HL-60/S4 treated with phorbol 12-myristate 13-acetate at 8.2 ng/mL for 4 days and 3 days (cell line): Measurements from ENCODE around the gene UBE2D3.
"Not testable (repeated sequence)": the region's sequence is repeated elsewhere in the genome, so short reads cannot be mapped to it uniquely, and the experiment has no call there.

ENCODE experiments used
- in situ Hi-C: fragments of 300-500 bp; cut with MboI; formaldehyde crosslinking; loops from 2 replicates; pipeline ENCODE4 v1.15.0; 2022; ENCODE audit warnings: low sequenced_read_pairs

UBE2D3 gene

DNA sequence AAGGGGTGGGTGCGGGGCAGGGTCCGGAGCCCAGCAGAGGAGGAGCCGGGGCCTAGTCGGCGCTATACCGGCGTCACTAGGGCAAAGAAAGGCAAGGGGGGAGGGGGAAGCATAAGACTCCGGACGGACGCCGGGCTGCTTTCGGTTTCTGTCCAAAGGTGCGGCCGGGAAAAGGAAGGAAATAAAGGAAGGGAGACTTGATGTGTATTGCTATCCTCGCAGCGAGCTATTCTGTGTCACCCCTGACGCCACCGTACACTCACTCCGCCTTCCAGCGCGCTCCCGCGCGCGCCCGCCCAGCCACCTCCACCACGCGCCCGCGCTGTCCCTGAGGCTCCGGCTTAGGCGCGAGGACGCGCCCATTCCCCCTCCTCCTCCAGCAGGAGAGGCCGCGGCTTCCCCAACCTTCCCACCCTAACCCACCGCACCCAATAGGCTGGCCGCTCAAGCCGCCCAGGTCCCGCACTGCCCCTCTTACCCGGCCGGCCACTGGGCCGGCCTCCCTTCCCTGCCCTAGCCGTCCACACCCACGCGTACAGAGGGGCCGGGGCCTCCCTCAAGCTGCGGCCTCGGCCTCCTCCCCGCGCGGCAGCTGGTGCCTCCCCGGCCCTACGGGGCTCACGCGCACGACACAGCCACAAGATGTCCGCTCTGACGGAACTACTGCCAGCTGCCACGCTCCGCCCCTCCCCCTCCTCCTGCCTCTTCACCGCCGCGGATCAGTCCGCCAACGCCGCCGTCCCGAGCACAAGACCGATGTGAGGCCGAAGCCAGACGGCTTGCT lies at the start of gene UBE2D3:
TSS of gene UBE2D3 (minus strand) at position 662 of the 784 bp plus-strand sequence. CDS start 1,043 bp downstream, outside the sequence.
- in situ Hi-C loops: no loop called here

DNA sequence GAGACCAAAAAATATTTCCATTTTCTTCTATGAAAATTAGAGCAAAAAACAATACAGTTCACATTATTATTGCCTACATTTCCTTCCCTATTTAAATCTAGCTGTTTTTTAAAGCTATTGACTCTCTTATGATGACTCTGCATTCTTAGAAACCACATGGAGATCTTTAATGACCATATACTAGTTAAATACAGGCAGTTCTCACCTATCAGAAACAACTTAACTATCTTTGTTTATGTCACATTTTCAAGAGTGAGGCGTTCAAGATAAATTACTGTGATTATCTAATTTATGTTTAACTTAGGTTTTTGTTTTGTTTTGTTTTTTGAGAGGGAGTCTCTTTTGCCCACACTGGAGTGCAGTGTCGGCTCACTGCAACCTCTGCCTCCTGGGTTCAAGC lies 44.4 kb upstream of the UBE2D3 start:
- in situ Hi-C loops: no loop called here

DNA sequence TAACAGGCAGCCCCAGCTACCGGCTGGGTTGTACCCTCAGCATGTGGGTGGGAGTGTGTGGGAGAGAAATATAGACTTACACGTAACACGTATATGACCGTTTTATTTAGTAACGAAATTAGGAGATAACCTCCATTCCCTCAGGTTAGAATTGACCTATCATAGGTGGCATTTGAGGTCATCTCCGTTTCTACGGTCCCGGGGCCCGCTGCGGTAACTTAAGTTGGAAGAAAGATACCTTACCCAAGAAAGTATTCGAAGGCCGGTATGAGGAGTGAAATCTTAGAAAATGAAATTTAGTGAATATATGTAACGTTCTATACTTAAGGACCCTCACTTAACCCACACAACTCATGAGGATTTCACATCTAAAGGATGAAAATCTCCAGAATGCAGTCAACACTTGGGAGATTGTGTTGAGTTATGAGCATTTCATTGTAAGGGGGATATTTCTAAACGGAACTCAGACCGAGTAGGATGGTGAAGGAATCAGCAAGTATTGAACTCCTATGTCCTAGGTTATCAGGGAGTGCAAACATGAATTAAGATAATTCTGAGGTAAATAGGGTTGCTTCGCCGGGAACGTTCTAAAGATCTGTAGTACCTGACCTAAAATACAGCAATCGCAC lies 42.3 kb upstream of the UBE2D3 start:
- in situ Hi-C loops: no loop called here

DNA sequence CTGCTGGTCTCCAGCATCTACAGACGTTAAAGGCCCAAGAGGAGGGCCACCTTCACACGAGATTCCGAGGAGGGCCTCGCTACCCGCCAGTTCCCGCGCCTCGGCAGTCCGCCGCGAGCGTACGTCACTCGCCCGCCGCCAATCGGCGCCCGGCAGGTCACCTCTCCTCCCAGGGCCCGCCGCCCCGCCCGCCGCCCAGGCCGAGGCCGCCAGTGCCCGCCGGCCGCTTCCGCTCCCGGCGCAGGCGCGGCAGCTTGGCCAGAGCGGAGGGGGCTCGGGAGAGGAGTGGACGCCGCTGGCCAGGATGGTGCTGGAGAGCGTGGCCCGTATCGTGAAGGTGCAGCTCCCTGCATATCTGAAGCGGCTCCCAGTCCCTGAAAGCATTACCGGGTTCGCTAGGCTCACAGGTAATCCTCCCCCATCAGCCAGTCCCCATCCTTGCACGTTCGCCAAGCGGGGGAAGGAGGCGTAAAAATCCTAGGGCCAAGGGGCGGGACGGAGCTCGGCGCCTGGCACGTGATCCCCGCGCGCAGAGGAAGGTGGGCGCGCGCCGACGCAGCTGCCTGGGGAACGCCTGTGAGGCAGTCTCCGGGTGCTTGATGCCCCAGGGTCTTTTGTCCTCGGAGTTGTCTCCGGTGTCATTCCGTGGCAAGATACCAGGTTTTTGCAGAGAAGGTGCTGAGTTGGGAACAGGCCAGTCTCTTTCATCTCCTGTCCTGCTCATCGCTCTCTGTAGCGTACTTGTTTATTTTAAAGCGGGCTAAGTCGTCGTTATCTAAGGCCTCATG lies 41.6 kb upstream of the UBE2D3 start, which contains the start of gene CISD2:
TSS of gene CISD2 (plus strand) at position 212 of the 788 bp plus-strand sequence. CDS start at position 305, 93 bp downstream.
- in situ Hi-C loops: no loop called here

DNA sequence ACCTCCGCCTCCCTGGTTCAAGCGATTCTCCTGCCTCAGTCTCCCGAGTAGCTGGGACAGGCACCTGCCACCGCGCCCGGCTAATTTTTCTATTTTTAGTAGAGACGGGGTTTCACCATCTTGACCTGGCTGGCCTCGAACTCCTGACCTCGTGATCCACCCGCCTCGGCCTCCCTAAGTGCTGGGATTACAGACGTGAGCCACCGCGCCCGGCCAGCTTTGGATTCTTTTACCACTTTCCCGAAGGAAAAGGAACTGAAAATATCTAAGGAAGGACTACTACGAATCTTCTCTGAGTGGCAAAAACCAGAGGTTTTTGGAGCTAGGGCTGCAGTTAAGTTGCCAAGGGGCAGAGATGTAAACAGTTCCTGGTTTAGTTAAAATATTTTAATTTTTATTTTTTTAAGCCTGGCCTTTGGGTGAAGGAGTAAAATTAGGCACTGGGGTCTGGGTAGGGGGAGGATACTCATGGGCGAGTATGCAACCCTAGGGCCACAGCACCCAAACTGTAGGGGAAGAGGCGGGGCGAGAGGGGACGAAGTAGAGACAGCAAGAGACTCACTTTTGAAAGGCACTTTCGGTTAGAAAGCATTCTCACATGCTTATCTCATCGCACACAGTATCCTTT lies 40.9 kb upstream of the UBE2D3 start:
- in situ Hi-C loops: no loop called here

DNA sequence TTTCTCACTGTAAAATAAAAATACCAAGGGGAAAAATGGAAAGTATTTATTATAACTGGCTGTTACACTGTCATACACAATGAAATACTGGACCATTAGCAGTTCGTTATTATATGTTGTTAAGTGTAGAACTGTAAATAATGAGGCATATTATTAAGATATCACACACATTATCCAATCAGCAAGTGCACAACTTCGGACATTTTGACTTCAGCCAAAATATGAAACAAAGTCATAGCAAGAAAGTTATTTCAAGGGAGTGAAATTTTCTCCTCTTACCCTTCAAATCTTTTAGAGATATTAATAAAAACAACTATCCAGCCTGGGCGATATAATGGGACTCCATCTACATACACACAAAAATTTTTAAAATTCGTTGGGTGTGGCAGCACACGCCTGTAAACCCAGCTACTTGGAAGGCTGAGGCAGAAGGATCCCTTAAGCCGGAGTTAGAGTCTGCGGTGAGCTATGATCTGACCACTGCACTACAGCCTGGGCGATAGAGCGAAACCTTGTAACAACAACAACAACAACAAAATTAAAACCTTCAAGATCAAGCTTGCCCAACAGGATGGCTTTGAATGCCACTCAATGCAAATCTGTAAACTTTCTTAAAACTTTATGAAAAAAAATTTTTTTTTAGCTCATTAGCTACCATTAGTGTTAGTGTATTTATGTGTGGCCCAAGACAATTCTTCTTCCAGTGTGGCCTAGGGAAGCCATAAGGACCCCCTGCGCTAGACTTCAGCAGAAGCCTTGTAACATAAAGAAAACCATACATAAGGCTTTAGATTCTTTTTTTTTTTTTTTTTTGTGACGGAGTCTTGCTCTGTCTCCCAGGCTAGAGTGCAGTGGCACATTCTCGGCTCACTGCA lies 40.2 kb upstream of the UBE2D3 start:
- in situ Hi-C loops: no loop called here

DNA sequence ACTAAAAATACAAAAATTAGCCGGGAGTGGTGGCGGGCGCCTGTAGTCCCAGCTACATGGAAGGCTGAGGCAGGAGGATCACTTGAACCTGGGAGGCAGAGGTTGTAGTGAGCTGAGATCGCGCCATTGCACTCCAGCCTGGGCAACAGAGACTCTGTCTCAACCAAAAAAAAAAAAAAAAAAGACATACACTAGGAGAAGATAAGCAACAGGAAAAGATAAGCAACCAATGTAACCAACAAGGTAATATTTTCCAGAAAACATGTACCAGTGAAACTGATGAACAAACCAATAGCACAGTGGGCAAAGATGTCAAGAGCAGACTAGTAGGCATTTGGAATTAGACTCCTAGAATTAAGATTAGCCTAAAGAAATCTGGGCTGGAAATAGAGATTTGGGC lies 38.0 kb upstream of the UBE2D3 start:
- in situ Hi-C loops: not testable (repeated sequence)

DNA sequence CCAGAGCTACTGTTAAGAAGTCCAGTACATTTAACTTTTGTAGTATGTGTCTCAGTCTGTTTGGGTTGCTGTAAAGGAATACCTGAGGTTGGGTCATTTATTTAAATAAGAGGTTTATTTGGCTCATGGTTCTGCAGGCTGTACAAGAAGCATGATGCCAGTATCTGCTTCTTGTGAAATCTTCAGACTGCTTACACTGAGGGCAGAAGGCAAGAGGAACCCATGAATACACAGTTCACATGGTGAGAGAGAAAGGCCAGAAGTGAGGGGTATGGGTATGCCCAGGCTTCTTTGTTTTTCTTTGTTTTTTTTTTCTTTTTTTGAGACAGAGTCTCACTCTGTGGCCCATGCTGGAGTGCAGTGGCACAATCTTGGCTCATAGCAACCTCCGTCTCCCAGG lies 35.4 kb upstream of the UBE2D3 start:
- in situ Hi-C loops: no loop called here

DNA sequence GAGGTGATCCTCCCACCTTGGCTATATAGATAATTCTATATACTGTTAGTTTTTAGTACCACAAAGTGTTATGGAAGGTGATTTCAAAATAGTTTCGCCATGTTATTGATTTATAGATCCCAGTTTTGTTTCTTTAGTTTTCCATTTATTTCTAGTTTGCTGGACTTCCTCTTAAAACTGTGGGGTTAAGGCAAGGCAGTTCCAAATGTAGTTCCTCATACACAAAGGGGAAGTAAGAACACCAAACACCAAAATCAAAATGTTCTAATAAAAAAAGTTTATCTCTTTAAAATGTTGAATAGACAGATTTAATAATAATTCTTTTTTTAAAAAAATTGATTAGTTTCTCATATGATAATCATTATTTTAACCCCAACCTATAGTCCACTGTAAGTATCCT lies 34.7 kb upstream of the UBE2D3 start:
- in situ Hi-C loops: no loop called here

DNA sequence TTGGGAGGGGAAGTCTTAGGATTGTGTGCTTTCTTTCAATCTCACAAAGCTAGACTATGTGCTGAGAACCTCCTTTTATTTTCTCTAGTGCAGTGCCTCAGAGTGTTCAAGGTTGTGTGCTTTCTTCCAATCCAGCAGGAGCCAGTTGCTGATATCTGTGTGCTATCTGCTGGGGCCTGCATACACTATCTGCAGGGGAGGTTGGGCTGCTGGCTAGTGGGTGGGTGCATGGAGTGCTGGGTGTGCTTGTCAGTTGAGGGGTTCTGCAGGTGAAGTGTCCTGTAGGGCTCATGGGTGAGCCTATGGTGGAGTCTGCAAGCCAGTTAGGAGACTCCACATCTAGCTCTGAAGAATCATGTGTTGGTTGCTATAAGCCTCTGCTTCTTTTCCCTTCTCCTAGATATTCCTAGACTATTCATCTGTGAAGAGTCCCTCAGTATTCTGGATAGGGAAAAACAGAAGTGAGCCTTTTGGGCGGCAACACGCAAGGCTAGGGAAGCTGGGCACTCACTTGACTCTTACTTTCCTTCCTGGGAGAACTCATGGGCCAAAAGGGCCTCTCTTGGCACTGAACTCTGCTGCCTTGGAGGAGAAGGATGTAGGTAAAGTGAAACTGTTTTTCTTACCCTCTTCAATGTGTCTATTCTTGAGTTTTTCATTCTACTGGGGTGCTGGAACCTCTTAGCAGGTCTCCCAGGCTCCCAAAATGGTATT lies 33.4 kb upstream of the UBE2D3 start:
- in situ Hi-C loops: no loop called here

DNA sequence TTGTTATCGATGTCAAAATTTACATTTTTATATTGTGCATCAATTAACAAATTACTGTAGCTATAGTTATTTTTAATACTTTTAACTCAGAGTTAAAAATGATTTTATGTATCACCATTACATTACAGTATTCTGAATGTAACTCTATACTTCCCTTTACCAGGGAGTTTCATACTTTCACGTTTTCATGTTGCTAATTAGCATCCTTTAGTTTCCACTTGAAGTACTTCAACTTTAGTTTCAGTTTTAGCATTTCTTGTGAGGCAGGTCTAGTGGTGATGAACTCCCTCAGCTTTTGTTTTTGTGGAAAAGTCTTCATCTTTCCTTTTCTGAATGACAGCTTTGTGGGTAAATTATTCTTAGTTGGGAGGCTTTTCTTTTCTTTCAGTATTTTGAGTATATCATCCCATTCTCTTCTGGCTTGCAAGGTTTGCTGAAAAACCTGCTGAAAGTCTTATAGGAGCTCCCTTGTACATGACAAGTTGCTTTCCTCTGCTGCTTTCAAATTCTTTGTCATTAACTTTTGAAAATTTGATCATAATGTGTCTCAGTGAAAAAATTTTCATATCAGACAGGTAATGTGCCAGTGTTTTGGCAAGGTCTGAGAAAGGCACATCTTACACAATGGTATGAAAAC lies 31.6 kb upstream of the UBE2D3 start:
- in situ Hi-C loops: no loop called here

DNA sequence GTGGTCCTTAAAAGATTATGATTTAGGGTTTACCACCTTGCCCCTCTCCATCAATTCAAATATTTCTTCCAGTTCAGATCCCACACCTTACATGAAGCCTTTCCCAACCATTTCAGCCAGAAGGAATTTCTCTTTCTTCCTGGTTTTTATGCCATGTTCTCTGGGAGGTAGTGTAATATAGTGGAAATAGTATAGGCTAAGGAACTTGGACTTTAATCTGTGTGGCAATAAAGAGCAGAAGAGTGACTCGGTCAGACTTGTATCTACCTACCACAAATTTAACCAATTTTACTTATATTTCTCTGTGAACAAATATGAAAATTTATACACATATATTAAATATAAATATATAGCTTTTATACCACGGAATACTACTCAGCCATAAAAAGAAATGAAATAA lies 23.0 kb upstream of the UBE2D3 start:
- in situ Hi-C loops: no loop called here

DNA sequence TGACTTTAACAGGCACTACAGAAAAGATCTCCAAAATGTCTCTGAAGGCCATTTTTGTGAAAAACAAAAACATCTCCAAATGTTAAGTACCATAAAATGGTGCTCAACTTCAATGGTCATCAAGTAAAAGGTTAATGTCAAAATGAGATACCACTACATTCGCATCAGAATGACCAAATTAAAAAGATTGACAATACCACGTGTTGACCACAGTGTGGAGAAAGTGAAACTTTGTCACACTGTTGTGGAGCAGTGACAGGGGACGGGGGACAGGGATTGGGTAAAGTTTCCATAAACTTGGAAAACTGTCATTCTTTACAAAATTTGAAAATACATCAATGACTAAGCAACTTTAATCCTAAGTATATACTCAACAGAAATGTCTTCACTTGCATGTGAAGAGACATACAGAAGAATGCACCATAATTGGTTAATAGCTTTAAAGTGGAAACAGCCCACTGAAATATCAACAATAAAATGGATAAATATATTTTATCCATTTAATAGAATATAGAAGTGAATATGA lies 22.3 kb upstream of the UBE2D3 start:
- in situ Hi-C loops: no loop called here

DNA sequence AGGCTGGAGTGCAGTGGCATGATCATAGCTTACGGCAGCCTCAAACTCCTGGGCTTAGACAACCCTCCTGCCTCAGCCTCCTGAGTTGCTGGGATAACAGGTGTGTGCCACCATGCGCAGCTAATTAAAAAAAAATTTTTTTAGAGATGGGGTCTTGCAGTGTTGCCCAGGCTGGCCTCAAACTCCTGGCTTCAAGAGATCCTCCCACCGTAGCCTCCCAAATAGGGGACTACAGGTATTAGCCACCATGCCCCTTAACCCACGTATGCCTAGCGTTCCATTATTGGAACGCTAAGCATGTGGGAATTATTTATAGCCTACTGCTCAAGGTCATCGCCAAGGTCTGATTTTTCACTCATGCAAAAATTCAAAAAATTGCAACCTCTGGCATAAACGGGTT lies 20.3 kb upstream of the UBE2D3 start:
- in situ Hi-C loops: no loop called here

DNA sequence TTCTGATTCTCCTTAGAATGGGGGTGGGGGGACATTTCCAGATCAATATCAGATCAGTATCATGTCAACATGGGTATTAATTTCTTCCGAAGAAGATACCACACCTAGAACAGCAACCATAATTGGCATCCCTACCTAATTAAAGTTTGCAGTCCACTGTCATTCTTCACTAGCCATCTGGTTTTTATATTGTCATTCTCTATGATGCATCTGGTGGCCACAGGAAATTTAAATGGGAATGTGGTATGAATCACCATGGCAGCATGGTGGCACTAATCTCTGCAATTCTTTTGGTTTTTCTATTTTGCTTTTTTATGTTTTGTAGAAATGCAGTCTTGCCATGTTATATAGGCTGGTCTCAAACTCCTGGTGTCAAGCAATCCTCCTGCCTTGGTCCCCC lies 16.6 kb upstream of the UBE2D3 start:
- in situ Hi-C loops: no loop called here

DNA sequence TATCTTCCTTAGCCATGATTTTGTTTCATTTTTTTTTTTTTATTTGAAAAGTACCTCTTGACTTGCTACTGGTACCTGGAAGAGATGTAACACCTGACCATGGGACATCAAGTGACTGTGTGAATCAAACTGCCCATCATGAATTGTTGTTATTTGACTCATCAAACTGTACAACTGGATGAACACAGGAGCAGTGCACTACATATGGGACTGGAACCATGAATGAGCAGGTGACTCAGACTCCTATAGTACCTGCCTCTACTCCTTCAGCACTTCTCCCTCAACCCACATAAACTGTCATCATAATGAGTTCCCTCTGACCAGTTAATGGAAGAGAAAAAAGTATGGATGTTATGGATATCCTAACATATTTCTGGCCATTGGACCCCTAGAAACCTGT lies 15.9 kb upstream of the UBE2D3 start:
- in situ Hi-C loops: no loop called here

DNA sequence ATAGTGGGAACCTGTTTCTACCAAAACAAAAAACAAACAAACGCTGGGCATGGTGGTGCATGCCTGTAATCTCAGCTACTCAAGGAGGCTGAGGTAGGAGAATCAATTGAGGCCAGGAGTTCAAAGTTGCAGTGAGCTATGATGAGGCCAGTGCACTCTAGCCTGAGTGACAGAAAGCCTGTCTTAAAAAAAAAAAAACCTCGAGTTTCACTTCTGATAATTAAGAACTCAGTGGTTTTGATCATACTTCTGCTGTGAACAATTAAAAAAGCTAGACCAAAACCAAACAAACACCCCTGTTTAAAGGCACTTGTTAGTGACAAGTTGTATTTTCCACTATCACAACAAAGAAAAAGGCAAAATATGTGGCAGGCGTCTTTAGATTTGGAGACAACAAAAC lies 15.0 kb upstream of the UBE2D3 start:
- in situ Hi-C loops: no loop called here

DNA sequence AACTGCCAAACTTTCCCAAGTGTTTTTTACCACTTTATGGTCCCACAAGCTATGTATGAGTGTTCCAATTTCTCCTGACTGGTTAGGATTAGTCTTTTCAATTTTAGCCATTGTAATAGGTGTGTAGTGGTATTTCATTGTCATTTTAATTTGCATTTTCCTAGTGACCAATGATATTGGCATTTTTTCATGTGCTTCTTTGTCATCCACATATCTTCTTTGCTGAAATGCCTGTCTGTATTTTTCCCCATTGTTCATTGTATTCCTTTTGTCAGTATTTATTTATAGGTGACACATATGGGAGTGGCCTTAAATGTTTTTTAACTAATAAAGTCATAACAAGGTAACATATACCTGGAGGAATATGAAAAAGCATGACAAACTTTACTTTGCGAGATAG lies 9.2 kb upstream of the UBE2D3 start:
- in situ Hi-C loops: no loop called here

DNA sequence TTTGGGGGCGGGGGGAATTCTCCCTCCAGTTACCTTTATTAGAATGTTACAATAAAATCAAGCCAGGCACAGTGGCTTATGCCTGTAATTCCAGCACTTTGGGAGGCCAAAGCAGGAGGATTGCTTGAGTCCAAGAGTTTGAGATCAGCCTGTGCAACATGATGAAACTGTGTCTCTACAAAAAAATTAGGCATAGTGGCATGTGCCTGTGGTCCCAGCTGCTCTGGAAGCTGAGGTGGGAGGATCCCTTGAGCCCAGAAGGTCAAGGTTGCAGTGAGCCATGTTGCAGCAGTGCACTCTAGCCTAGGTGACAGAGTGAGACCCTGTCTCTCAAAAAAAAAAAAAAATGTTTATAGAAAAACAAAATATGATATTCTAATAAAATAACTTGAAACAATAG lies 5.3 kb upstream of the UBE2D3 start:
- in situ Hi-C loops: no loop called here
